Stromal cell of bone marrow (primary cell): ENCODE results near the gene SLC9B2.
"Not testable (repeated sequence)": the region's sequence is repeated elsewhere in the genome, so short reads cannot be mapped to it uniquely, and the experiment has no call there.

Experiments used
- DNase-seq: peaks from one replicate; pipeline ENCODE4 v3.0.0-alpha.2; 2012; ENCODE audit warnings: low read depth

The SLC9B2 gene

DNA sequence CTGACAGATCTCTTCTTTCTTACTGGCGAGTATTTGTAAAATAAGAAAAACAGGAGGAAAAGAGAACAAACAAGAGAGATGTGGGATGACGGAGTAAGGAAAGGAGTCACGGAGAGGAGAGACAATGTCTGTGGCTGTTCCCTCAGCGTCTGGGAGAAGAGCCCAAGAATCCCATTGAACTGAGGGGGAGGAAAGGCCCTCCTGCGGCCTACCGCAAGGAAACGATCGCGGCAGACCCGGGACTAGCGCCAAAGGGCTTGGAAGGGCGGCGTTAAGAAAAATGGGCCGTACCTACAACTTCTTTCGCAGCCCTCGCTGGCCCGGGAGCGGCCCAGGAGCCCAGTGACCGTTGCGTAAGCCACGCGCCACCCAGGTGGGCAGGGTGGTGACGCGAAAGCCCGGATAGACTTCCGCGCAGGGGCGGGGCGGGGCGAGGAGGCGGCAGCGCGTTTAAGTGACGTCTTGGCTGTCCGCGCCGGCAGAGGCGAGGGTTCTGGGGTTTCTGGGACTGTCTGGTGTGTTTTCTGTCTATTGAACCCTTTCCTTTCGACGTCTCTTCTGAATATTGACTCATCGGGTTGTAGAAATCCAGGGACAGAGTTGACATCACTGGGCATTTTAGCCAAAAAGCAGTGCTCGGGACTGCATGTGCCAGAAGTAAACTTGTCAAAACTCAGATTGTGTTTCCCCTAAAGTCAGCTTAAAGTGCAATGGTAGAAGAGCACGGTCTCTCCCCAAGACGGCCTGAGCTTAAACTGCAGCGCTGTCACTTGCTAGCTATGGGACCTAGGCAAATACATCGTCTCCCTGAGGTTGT lies 57.0 kb downstream of the SLC9B2 start, which contains the start of gene SLC9B1:
SLC9B1 (minus strand) TSS at position 398 of the 817 bp plus-strand sequence. CDS start 27,994 bp downstream, outside the sequence.
- DNase-seq: peak; percentile 92

DNA sequence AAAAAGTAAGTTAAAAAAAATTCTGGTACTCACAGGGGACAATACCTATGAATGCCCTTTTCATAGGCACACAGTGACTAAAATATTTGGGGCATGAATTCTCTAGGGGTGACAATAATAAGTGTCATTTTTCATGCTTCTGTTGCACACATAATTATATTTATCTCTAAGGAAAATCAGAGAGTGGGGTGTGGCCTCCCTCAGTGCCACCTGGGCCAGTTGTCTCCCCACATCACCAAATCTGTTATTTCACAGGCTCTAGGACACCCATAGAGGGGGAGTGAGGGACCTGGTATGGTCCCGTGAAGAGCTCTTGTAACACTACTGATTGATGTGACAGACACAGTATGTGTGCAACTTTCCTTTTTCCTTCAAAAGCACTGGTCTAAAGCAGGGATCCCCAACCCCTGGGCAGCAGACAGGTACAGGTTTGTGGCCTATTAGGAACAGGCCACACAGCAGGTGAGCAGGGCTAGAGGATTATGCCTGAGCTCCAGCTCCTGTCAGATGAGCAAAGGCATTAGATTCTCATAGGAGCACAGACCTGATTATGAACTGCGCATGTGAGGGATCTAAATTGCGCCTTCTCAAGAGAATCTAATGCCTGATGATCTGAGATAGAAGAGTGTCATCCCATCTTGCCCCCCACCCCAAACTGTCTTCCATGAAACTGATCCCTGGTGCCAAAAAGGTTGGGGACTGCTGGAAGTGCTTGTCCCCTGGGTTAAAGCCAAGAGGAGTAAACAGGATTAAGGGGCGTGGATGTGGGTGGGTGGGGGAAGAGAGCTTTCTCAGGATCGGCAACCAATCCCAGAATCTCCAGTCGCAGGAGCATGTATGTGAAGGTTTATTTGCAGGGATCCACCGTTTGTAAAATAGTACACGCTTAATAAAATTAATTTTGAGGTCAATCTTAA lies 57.9 kb downstream of the SLC9B2 start:
- DNase-seq: no peak

DNA sequence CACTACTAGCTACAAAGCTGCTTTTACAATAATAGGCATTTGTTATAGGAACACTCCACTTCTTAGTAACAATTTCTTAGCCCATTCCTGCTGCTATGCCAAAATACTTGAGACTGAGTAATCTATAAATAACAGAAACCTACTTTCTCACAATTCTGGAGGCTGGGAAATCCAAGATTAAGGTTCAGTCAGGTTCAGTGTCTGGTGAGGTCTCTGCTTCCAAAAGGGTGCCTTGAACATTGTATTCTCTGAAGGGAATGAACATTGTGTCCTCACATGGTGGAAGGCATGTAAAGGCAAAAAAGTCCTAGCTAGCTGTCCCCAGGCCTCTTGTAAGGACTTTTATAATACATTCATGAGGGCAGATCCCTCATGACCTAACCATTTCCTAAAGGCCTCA lies 64.0 kb downstream of the SLC9B2 start:
- no peak for DNase-seq

DNA sequence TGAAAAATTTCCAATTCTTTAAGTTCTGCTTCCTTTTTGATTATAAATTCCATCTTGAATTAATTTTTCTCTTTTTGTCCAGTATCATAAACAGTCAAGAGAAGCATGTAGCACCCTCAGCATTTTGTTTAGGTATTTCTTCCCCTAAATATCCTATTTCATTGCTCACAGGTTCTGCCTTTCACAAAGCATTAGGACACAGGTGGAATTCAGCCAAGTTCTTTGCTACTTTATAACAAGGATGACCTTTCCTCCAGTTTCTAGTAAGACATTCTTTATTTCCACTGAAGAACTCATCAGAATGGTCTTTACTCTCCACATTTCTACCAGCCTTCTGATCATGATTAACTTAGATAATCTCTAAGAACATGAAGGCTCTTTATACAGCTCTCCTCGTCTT lies 64.5 kb downstream of the SLC9B2 start:
- peak; percentile 43 for DNase-seq

DNA sequence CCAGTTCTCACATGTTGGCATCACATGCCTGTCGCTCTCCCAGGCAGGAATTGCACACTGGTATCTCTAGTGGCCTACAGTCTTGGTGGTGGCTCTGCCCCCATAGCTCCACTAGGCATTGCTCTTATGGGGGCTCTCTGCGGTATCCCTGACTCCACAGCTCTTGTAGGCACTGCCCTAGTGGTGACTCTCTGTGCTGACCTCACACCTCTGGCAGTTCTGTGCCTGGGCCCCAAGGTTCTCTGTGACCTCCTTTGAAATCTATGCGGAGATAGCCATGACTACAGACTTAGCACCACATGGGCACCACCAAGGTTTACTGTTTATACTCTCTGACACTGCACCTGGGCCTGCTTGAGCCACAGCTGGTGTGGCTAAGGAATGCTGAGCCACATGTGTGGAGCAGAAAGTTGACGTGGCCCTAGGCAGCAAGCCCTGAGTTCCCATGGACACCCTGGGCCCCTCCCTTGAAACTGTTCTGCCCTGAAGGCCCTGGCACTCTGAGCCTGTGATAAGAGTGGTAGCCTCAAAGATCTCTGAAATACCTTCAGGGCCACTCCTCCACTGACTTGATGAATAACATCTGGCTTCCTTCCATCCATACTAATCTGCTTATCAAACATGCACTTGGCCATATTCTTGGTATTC lies 65.1 kb downstream of the SLC9B2 start:
- DNase-seq: no peak

DNA sequence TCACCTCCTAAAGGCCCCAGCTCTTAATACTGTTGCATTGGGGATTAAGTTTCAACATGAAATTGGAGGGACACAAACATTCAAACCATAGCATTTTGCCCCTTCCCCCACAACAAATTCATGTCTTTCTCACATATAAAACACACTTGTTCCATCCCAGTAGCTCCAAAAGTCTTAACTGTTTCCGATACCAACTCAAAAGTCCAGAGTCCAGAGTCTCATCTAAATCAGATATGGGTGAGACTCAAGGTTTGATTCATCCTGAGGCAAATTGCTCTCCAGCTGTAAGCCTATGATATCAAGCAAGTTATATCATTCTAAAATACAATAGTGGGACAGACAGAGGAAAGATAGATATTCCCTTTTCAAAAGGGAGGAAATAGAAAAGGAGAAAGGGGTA lies 65.8 kb downstream of the SLC9B2 start:
- no peak for DNase-seq

DNA sequence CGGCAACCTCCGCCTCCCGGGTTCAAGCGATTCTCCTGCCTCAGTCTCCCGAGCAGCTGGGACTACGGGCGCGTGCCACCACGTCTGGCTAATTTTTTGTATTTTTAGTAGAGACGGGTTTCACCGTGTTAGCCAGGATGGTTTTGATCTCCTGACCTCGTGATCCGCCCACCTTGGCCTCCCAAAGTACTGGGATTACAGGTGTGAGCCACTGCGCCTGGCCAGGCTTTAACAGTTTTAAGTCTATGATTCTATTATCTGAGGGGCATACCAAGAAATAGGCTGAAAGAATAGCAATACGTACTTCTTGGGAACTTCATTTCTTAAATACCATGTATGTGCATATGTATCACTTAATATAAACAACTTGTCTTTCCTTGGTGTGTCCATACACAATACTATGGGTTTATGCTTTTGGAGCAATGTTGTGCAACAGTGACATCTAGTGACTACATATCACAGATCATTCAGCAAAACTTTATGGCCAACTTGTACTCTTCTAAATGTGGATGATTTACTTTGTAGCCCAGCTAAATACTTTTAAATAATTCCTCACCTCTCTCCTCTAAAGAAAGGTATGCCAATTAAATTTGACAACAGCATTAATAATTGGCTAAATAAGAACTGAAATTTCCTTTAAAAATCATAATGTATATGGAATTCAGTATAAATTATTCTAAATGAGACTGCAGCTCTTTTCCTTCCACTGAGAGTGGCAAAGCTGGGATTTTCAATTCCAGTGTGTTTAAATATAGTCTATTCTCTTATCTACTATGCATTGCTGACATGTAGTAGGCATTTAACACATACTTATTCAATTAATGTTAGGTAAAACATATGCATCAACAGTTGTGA lies 67.5 kb downstream of the SLC9B2 start:
- DNase-seq: peak; percentile 57

DNA sequence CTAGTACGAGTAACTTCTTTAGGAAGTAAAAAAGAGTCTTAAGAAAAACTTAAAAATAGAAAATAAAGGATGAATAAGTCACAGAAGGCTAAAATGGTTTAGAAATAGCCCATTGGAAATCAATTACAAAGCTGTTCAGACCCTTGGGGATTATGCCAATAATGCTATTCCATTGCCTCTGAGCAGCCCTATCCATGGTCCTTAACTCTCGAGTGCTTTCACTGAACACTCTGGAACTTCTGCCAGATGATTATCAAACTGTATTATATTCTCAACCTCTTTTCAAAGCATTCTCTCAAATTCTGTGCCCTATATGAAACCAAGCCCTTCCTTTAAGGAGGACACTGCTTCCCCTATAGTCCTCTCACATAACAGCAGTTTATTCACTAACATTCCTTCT lies 74.0 kb downstream of the SLC9B2 start:
- DNase-seq: no peak

DNA sequence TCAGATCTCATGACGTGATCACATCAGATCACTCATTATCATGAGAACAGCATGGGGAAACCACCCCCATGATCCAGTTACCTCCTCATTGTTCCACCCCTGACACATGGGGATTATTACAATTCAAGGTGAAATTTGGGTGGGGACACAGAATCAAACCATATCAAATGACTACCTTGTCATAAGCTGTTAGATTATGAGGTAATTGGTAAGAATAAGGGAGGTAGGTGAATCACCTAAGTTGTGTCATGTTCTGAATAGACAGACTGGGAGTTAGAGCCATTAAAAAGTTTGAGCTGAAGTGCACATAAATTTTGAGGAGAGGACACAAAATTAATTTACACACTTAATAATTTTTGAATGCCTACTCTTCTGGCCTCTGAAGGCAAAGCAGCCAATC lies 81.8 kb downstream of the SLC9B2 start:
- no peak for DNase-seq

DNA sequence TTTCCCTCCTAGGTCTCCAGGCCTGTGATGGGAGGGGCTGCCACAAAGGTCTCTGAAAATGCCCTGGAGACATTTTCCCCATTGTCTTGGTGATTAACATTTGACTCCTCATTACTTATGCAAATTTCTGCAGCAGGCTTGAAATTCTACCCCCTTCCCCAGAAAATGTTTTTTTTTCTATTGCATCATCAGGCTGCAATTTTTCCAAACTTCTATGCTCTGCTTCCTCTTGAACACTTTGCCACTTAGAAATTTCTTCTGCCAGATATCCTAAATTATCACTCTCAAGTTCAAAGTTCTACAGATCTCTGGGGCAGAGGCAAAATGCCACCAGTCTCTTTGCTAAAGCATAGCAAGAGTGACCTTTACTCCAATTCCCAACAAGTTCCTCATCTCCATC lies 82.6 kb downstream of the SLC9B2 start:
- DNase-seq: not testable (repeated sequence)

DNA sequence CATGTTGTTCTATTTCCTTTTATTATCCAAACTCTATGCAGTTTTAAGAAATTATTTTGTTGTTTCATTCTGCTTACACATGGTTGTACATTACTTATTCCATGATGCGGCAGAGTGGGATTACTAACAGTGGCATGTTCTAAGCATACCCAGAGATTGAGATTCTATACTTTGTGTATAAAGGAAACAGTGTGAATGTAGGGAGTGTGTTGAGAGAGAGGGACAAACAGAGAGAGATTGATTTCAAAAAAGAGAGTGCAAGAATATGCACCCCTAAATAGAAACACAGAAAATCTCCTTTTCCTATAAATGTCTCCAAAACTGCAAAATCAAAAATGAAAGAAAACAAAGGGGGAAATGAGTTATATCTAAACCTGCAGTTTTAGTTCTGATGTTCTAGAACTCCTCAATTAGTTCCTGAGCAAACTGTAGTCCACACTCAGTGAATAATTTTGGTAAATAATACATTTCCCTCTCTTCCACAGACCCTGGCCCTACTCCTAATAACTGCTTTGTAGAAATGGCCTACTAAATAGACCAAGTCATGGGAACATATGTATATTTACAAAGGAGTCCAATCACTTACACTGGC lies 88.0 kb downstream of the SLC9B2 start:
- DNase-seq: no peak

DNA sequence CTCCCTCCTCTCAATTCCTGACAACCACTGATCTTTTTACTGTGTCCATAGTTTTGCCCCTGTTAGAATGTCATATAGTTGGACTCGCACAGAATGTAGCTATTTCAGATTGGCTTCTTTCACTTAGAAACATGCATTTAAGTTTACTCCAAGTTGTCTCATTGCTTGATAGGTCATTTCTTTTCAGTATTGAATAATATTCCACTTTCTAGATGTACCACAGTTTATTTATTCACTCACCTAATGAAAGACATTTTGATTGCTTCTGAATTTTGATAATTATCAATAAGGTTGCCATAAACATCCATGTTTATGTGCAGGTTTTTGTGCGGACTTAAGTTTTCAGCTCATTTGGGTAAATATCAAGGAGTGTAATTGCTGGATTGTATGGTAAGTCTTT lies 95.6 kb downstream of the SLC9B2 start:
- no peak for DNase-seq
